ENCODE measurements around the gene APOF. TPM values are rescaled to one million over a fixed set of nuclear protein-coding genes. Genes with fewer than 3 reads are reported as not detected.

APOF gene
- total and polyA plus RNA-seq, 9 of the 15 experiments (the other 6 are each of a cell fraction or from before 2014, with no cell fraction given): 0.09 to 0.15 (median 0.12) TPM; not detected in 5

DNA sequence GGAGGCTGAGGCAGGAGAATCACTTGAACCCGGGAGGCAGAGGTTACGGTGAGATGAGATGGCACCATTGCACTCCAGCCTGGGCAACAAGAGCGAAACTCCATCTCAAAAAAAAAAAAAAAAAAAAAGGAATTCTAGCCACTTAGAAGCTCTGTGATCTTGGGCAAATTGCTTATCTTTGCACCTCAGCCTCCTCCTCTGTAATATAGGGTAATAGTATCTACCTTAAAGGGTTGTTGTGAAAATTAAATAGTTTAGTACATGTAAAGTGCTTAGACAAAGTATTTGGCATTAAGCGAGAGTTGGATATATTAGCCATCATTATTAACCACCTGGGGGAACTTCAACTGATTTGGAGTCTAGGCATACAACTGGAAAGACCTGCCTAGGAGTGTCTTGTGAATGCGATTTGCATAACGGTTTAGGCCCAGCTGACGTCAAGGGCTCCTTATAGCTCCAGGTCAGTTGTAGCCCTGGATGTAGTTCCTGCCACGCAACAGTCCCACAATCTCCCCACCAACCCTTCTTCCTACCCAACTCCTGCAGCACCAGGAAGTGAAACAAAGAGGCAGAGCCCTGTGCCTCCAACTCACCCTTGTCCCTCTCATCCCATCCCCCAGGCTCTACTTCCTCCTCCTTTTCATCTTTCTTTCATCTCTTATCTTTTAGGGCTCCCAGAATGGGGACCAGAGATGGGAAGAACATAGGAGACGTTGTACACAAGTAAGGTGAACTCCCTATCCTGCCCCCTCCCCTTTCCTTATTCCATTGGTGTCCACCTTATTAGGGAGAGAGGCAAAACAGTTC lies 26.1 kb downstream of the APOF start (continued):
- TF ChIP-seq, protein P1, sequence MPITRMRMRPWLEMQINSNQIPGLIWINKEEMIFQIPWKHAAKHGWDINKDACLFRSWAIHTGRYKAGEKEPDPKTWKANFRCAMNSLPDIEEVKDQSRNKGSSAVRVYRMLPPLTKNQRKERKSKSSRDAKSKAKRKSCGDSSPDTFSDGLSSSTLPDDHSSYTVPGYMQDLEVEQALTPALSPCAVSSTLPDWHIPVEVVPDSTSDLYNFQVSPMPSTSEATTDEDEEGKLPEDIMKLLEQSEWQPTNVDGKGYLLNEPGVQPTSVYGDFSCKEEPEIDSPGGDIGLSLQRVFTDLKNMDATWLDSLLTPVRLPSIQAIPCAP (CRISPR knock-in tag; IDR thresholded peaks at IDR 0.05; ENCODE audit: borderline replicate concordance): no peak
- peak; percentile 9 for TF ChIP-seq NFYB (IDR thresholded peaks at IDR 0.05; ENCODE audit: extremely low read depth, insufficient read length)
- no peak for TF ChIP-seq HMGN3 (IDR thresholded peaks at IDR 0.05; ENCODE audit: borderline replicate concordance, extremely low read depth, insufficient read length, low read depth, low read length)
- peak; percentile 51 for TF ChIP-seq POLR2G (IDR thresholded peaks at IDR 0.05; ENCODE audit: low read depth, low read length)
- TF ChIP-seq EP400 (IDR thresholded peaks at IDR 0.05): peak; percentile 91
- no peak for TF ChIP-seq FOXP1 (CRISPR knock-in tag; IDR thresholded peaks at IDR 0.05)
- no peak for TF ChIP-seq PTTG1 (tag; IDR thresholded peaks at IDR 0.05; ENCODE audit: low read depth)
- TF ChIP-seq NCOA2 (IDR thresholded peaks at IDR 0.05; ENCODE audit: partially characterized antibody in 2 of 2): no peak
- TF ChIP-seq, protein P2, sequence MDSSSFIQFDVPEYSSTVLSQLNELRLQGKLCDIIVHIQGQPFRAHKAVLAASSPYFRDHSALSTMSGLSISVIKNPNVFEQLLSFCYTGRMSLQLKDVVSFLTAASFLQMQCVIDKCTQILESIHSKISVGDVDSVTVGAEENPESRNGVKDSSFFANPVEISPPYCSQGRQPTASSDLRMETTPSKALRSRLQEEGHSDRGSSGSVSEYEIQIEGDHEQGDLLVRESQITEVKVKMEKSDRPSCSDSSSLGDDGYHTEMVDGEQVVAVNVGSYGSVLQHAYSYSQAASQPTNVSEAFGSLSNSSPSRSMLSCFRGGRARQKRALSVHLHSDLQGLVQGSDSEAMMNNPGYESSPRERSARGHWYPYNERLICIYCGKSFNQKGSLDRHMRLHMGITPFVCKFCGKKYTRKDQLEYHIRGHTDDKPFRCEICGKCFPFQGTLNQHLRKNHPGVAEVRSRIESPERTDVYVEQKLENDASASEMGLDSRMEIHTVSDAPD (CRISPR knock-in tag; IDR thresholded peaks at IDR 0.05): no peak
- TF ChIP-seq CBX8 (IDR thresholded peaks at IDR 0.05; ENCODE audit: borderline replicate concordance, extremely low read depth, low read depth, low read length, poor library complexity, severe bottlenecking): no peak
- TF ChIP-seq, protein P3, sequence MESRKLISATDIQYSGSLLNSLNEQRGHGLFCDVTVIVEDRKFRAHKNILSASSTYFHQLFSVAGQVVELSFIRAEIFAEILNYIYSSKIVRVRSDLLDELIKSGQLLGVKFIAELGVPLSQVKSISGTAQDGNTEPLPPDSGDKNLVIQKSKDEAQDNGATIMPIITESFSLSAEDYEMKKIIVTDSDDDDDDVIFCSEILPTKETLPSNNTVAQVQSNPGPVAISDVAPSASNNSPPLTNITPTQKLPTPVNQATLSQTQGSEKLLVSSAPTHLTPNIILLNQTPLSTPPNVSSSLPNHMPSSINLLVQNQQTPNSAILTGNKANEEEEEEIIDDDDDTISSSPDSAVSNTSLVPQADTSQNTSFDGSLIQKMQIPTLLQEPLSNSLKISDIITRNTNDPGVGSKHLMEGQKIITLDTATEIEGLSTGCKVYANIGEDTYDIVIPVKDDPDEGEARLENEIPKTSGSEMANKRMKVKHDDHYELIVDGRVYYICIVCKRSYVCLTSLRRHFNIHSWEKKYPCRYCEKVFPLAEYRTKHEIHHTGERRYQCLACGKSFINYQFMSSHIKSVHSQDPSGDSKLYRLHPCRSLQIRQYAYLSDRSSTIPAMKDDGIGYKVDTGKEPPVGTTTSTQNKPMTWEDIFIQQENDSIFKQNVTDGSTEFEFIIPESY (CRISPR knock-in tag; IDR thresholded peaks at IDR 0.05): no peak
- no peak for TF ChIP-seq RFX5 (IDR thresholded peaks at IDR 0.05; ENCODE audit: low read depth, low read length)
- 0 out of 2 replicates have a peak, but pooled peaks have one; percentile 0 for TF ChIP-seq MECOM (CRISPR knock-in tag; IDR thresholded peaks at IDR 0.05)
- TF ChIP-seq, protein P4, sequence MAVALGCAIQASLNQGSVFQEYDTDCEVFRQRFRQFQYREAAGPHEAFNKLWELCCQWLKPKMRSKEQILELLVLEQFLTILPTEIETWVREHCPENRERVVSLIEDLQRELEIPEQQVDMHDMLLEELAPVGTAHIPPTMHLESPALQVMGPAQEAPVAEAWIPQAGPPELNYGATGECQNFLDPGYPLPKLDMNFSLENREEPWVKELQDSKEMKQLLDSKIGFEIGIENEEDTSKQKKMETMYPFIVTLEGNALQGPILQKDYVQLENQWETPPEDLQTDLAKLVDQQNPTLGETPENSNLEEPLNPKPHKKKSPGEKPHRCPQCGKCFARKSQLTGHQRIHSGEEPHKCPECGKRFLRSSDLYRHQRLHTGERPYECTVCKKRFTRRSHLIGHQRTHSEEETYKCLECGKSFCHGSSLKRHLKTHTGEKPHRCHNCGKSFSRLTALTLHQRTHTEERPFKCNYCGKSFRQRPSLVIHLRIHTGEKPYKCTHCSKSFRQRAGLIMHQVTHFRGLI (CRISPR knock-in tag; IDR thresholded peaks at IDR 0.05): no peak
- TF ChIP-seq ZSCAN32 (CRISPR knock-in tag; IDR thresholded peaks at IDR 0.05): no peak
- no peak for TF ChIP-seq GATAD2A (IDR thresholded peaks at IDR 0.05)
- no peak for TF ChIP-seq TSC22D4 (tag; IDR thresholded peaks at IDR 0.05)
- TF ChIP-seq, protein P5, sequence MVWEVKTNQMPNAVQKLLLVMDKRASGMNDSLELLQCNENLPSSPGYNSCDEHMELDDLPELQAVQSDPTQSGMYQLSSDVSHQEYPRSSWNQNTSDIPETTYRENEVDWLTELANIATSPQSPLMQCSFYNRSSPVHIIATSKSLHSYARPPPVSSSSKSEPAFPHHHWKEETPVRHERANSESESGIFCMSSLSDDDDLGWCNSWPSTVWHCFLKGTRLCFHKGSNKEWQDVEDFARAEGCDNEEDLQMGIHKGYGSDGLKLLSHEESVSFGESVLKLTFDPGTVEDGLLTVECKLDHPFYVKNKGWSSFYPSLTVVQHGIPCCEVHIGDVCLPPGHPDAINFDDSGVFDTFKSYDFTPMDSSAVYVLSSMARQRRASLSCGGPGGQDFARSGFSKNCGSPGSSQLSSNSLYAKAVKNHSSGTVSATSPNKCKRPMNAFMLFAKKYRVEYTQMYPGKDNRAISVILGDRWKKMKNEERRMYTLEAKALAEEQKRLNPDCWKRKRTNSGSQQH (CRISPR knock-in tag; IDR thresholded peaks at IDR 0.05): no peak; the same call in 1 of the 2 replicates
- peak; percentile 18 for TF ChIP-seq MEIS2 (IDR thresholded peaks at IDR 0.05; ENCODE audit: partially characterized antibody)

Measured in K562 (cell line).